Liver (tissue), 3 donors: ENCODE data around the gene SLC26A9.

Source experiments
- TAF1 ChIP-seq: conservative IDR thresholded peaks from 2 replicates; pipeline ENCODE4 v1.6.1; 2016; ENCODE audit warnings: antibody characterized with exemption, mild to moderate bottlenecking
- TF ChIP-seq, protein P1 (sequence below): fragments of 150-350 bp; IDR thresholded peaks from 2 replicates; pipeline ENCODE4 v1.5.1; 2017; ENCODE audit warnings: improper control_type of control experiment, low read depth, low read length; ENCODE audit not compliant: missing input control
- TF ChIP-seq, protein P2 (sequence below): IDR thresholded peaks from 2 replicates; pipeline ENCODE4 v1.6.1; 2016; ENCODE audit warnings: antibody characterized with exemption
- donor health status: healthy.
- donor health status: healthy.

DNA sequence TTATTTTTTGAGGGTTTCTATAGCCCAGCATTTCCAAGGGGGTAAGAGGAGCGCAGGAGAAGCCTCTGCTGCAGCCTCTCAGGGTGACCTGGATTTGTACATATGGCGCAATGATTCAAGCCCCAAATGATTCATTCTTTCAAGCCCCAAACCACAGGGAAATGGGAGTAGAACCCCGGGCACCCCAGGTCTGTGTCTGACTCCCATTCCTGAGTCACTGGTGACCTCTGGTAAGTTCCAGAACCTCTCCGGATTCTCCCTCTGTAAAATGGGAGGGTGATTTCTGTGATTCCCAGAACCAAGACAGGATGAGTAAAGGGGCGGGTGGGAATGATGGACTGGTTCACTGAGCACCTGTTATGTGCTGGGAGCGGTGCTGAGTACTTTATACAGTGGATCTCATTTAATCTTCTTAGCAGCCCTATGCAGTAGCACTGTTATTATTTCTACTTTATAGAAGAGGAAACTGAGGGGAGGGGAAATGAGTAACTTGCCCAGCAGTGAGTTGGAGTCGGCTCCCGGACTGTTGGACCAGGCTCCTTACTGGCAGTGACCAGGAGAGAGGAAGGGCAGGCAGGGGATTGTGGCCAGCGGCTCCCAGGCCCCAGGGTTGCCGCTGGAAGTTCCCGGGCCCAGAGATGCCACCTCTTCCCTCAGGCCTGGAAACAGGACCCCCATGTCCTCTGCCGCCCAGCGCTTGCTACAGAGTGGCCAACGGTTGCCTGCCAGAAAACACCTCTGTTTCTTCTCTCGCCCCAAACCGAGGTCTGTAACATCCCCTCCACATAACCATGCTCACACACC is 20.3 kb upstream of the SLC26A9 start:
- TF ChIP-seq, protein P1, sequence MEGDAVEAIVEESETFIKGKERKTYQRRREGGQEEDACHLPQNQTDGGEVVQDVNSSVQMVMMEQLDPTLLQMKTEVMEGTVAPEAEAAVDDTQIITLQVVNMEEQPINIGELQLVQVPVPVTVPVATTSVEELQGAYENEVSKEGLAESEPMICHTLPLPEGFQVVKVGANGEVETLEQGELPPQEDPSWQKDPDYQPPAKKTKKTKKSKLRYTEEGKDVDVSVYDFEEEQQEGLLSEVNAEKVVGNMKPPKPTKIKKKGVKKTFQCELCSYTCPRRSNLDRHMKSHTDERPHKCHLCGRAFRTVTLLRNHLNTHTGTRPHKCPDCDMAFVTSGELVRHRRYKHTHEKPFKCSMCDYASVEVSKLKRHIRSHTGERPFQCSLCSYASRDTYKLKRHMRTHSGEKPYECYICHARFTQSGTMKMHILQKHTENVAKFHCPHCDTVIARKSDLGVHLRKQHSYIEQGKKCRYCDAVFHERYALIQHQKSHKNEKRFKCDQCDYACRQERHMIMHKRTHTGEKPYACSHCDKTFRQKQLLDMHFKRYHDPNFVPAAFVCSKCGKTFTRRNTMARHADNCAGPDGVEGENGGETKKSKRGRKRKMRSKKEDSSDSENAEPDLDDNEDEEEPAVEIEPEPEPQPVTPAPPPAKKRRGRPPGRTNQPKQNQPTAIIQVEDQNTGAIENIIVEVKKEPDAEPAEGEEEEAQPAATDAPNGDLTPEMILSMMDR = no peak
- TF ChIP-seq, protein P2, sequence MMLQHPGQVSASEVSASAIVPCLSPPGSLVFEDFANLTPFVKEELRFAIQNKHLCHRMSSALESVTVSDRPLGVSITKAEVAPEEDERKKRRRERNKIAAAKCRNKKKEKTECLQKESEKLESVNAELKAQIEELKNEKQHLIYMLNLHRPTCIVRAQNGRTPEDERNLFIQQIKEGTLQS = no peak
- TF ChIP-seq TAF1 = no peak
